ENCODE results near the gene ADAMTS12. TPM values are rescaled to one million over a fixed set of nuclear protein-coding genes. Genes with fewer than 3 reads are reported as not detected.

Gene ADAMTS12
- total RNA-seq, 1 experiment from 2014 or later, result 0.15 TPM

DNA sequence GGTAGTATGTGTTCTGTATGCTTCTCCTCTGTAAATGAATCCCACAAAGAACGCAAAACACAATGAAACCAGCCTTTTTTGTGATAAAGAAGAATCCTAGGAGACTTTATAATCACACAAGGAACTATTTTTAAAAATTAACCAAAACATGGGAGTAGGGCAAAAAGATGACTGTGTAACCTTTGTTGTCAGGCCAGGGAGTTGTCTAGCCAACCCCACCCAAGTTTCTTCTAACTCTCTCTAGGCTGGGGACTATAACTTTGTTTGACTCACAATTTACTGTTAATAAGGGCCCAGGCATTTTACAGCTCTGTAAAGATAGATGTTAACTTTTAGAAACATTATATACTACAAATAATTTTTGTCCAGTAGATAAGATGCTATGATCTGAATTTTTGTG lies 176.1 kb downstream of the ADAMTS12 start:
- no peak for ATAC-seq
- ChIA-PET CTCF (no interaction called here), POLR2A (no interaction called here)
- in situ Hi-C loops (cut with HindIII; ENCODE audit: low pct_unique_long_range_greater_than_20kb, low sequenced_read_pairs) (no loop called here), intact Hi-C loops (cut with micrococcal nuclease; ENCODE audit: unreplicated experiment) (no loop called here)
- Histone ChIP-seq H3K4me3 (ENCODE audit: low read depth in 2 of 2, low read length in 2 of 2) (no peak overlapping the region), H3K36me3 (ENCODE audit: control insufficient read depth, insufficient read depth, low read length) (no peaks in the 10 kb centered on the region), H3K27me3 (ENCODE audit: control insufficient read depth, insufficient read depth, low read length) (no peaks in the 10 kb centered on the region; the same call in 1 of the 2 replicates), H3K27ac (ENCODE audit: low read length) (no peak overlapping the region), H3K4me1 (ENCODE audit: control insufficient read depth, insufficient read depth, low read length) (no peaks in the 10 kb centered on the region), H3K9me3 (ENCODE audit: control insufficient read depth, insufficient read depth, low read depth, low read length) (no peaks in the 10 kb centered on the region)
- TF ChIP-seq TCF7L2 (IDR thresholded peaks at IDR 0.05; ENCODE audit: low read depth, low read length) (no peak), SIN3A (IDR thresholded peaks at IDR 0.05; ENCODE audit: borderline replicate concordance, insufficient read depth, low read depth, low read length) (no peak), CTCF (IDR thresholded peaks at IDR 0.05) (no peak), POLR2AphosphoS5 (IDR thresholded peaks at IDR 0.05; ENCODE audit: low read depth, low read length) (no peak)
- TF ChIP-seq, protein P1, sequence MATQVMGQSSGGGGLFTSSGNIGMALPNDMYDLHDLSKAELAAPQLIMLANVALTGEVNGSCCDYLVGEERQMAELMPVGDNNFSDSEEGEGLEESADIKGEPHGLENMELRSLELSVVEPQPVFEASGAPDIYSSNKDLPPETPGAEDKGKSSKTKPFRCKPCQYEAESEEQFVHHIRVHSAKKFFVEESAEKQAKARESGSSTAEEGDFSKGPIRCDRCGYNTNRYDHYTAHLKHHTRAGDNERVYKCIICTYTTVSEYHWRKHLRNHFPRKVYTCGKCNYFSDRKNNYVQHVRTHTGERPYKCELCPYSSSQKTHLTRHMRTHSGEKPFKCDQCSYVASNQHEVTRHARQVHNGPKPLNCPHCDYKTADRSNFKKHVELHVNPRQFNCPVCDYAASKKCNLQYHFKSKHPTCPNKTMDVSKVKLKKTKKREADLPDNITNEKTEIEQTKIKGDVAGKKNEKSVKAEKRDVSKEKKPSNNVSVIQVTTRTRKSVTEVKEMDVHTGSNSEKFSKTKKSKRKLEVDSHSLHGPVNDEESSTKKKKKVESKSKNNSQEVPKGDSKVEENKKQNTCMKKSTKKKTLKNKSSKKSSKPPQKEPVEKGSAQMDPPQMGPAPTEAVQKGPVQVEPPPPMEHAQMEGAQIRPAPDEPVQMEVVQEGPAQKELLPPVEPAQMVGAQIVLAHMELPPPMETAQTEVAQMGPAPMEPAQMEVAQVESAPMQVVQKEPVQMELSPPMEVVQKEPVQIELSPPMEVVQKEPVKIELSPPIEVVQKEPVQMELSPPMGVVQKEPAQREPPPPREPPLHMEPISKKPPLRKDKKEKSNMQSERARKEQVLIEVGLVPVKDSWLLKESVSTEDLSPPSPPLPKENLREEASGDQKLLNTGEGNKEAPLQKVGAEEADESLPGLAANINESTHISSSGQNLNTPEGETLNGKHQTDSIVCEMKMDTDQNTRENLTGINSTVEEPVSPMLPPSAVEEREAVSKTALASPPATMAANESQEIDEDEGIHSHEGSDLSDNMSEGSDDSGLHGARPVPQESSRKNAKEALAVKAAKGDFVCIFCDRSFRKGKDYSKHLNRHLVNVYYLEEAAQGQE (IDR thresholded peaks at IDR 0.05; ENCODE audit: insufficient read depth in 1 of 2, low read depth in 2 of 2, low read length in 1 of 2), result no peak
- BruUV-seq (replicated peaks), result no TSS peak
- no peak for DNase-seq (ENCODE audit: low read depth, low spot score)

- ChIA-PET CTCF (no interaction called here), POLR2A (no interaction called here)
- BruUV-seq (replicated peaks), result no TSS peak
- TF ChIP-seq CTCF (IDR thresholded peaks at IDR 0.05), result no peak
- TF ChIP-seq, protein P1 (IDR thresholded peaks at IDR 0.05; ENCODE audit: insufficient read depth in 1 of 2, low read depth in 2 of 2, low read length in 1 of 2), result no peak
- TF ChIP-seq TCF7L2 (IDR thresholded peaks at IDR 0.05; ENCODE audit: low read depth, low read length), result no peak
- no peak for TF ChIP-seq SIN3A (IDR thresholded peaks at IDR 0.05; ENCODE audit: borderline replicate concordance, insufficient read depth, low read depth, low read length)
- TF ChIP-seq POLR2AphosphoS5 (IDR thresholded peaks at IDR 0.05; ENCODE audit: low read depth, low read length), result no peak
- Histone ChIP-seq H3K27me3 (ENCODE audit: control insufficient read depth, insufficient read depth, low read length) (no peaks in the 10 kb centered on the region), H3K4me1 (ENCODE audit: control insufficient read depth, insufficient read depth, low read length) (no peaks in the 10 kb centered on the region), H3K27ac (ENCODE audit: low read length) (no peak overlapping the region), H3K36me3 (ENCODE audit: control insufficient read depth, insufficient read depth, low read length) (no peaks in the 10 kb centered on the region), H3K9me3 (ENCODE audit: control insufficient read depth, insufficient read depth, low read depth, low read length) (no peaks in the 10 kb centered on the region), H3K4me3 (ENCODE audit: low read depth in 2 of 2, low read length in 2 of 2) (no peak overlapping the region)
- in situ Hi-C loops (cut with HindIII; ENCODE audit: low pct_unique_long_range_greater_than_20kb, low sequenced_read_pairs), result no loop called here
- no peak for DNase-seq (ENCODE audit: low read depth, low spot score)
- intact Hi-C loops (cut with micrococcal nuclease; ENCODE audit: unreplicated experiment), result no loop called here
- no peak for ATAC-seq
Measured at GRCh38 chr5:33713136-33713765, 178.5 kb downstream of the ADAMTS12 start.
